Endothelial cell of umbilical vein (primary cell): ENCODE results near the gene FUT6. TPM values are rescaled to one million over a fixed set of nuclear protein-coding genes. Genes with fewer than 3 reads are reported as not detected.

Experiments used
- BruUV-seq: library from RNA; stranded (reverse); fragments of 400-500 nt; replicated peaks from 2 replicates; lab custom pipeline; 2021; lab: Mats Ljungman, UMichigan
- CTCF ChIA-PET: fragments of 300-600, 350-600 bp; sonication (Branson Sonifier 250); formaldehyde crosslinking; loops from one replicate; lab custom pipeline; 2021; ENCODE audit warnings: antibody characterized with exemption, inconsistent platforms; lab: Charles Lee
- POLR2A ChIA-PET: fragments of 300-600, 350-600 bp; sonication (Branson Sonifier 250); formaldehyde crosslinking; loops from one replicate; lab custom pipeline; 2021; ENCODE audit warnings: antibody characterized with exemption, inconsistent platforms; lab: Charles Lee
- DNase-seq: peaks from one replicate; pipeline ENCODE4 v3.0.0-alpha.2; 2011; ENCODE audit warnings: low read depth, low spot score
- FAIRE-seq: peaks from 2 replicates; lab custom pipeline; 2011; peaks lifted over from hg19 to GRCh38; lab: Jason Lieb, UNC
- H2AFZ ChIP-seq: 2 replicates; pipeline ENCODE4 v1.6.0; 2012; ENCODE audit warnings: low read depth, low read length, control low read depth, inconsistent platforms
- H3K27ac ChIP-seq: 2 replicates; pipeline ENCODE4 v1.5.1; 2011; ENCODE audit warnings: low read depth, mild to moderate bottlenecking, control low read depth, low read length, moderate library complexity; ENCODE audit not compliant: insufficient read depth
- H3K27me3 ChIP-seq, 2 experiments: 2 replicates each; pipeline versions ENCODE4 v1.6.0 to v1.6.1; 2011; ENCODE audit warnings: low read length in 2 of 2, mixed read lengths in 1 of 2; ENCODE audit not compliant: control insufficient read depth in 2 of 2, insufficient read depth in 2 of 2
- H3K36me3 ChIP-seq, 2 experiments: 2 replicates in 1 of 2; 3 replicates in 1 of 2; pipeline ENCODE4 v1.5.1; 2011; ENCODE audit warnings: low read length in 2 of 2, mild to moderate bottlenecking in 1 of 2, moderate library complexity in 1 of 2; ENCODE audit not compliant: control insufficient read depth in 2 of 2, insufficient read depth in 2 of 2; ENCODE audit errors: extremely low read depth in 1 of 2
- H3K4me1 ChIP-seq: 3 replicates; pipeline ENCODE4 v1.5.1; 2011; ENCODE audit warnings: mild to moderate bottlenecking, low read length; ENCODE audit not compliant: control insufficient read depth, insufficient read depth; ENCODE audit errors: extremely low read depth
- H3K4me2 ChIP-seq: 2 replicates; pipeline ENCODE4 v1.6.1; 2011; ENCODE audit warnings: low read length, control low read depth, mixed read lengths; ENCODE audit not compliant: insufficient read depth
- H3K4me3 ChIP-seq, 3 experiments: fragments of 200-600 bp in 1 of 3; sonication (generic), shearing (Covaris generic) in 1 of 3; replicated peaks in 1 of 3; 2 replicates each; pipeline ENCODE4 v1.5.1; 2011 to 2016; ENCODE audit warnings: control low read depth in 3 of 3, low read length in 3 of 3, mild to moderate bottlenecking in 2 of 3, inconsistent platforms in 1 of 3, low read depth in 1 of 3, moderate library complexity in 1 of 3; ENCODE audit not compliant: insufficient read depth in 1 of 3
- H3K79me2 ChIP-seq: 2 replicates; pipeline ENCODE4 v1.6.0; 2012; ENCODE audit warnings: low read length, inconsistent platforms; ENCODE audit not compliant: control insufficient read depth, insufficient read depth
- H3K9ac ChIP-seq: replicated peaks from 2 replicates; pipeline ENCODE3; 2011; ENCODE audit warnings: low read length, control low read depth; ENCODE audit not compliant: insufficient read depth; ENCODE audit errors: extremely low read depth
- H3K9me1 ChIP-seq: replicated peaks from 3 replicates; pipeline ENCODE4 v1.6.0; 2011; ENCODE audit warnings: mild to moderate bottlenecking, low read length; ENCODE audit not compliant: control insufficient read depth, insufficient read depth; ENCODE audit errors: extremely low read depth
- H3K9me3 ChIP-seq: replicated peaks from 2 replicates; pipeline ENCODE4 v1.5.1; 2012; ENCODE audit warnings: low read length, inconsistent platforms; ENCODE audit not compliant: control insufficient read depth, insufficient read depth
- H4K20me1 ChIP-seq: replicated peaks from 2 replicates; pipeline ENCODE3; 2011; ENCODE audit warnings: mild to moderate bottlenecking, low read length; ENCODE audit not compliant: control insufficient read depth, insufficient read depth; ENCODE audit errors: extremely low read depth
- CTCF ChIP-seq, 2 donors: IDR thresholded peaks; 1 replicate in 1 of 2; 2 replicates in 1 of 2; pipeline ENCODE4 v1.5.1; 2011; ENCODE audit warnings: low read length in 2 of 2, mild to moderate bottlenecking in 2 of 2, moderate library complexity in 2 of 2, control low read depth in 1 of 2, inconsistent platforms in 1 of 2, low read depth in 1 of 2; ENCODE audit not compliant: insufficient read depth in 1 of 2; ENCODE audit errors: extremely low read depth in 1 of 2
- EZH2 ChIP-seq: IDR thresholded peaks from 2 replicates; pipeline ENCODE4 v1.6.1; 2012; ENCODE audit warnings: borderline replicate concordance, low read depth, mild to moderate bottlenecking, moderate library complexity, low read length, inconsistent platforms; ENCODE audit not compliant: severe bottlenecking
- FOS ChIP-seq: IDR thresholded peaks from 2 replicates; pipeline ENCODE4 v1.6.1; 2011; ENCODE audit warnings: mild to moderate bottlenecking, low read length, moderate library complexity, borderline replicate concordance; ENCODE audit not compliant: insufficient read depth
- GATA2 ChIP-seq: IDR thresholded peaks from 2 replicates; pipeline ENCODE4 v1.7.0; 2011; ENCODE audit warnings: low read depth, mild to moderate bottlenecking, moderate library complexity, mixed read lengths, low read length; ENCODE audit not compliant: insufficient read length, insufficient read depth
- JUN ChIP-seq: IDR thresholded peaks from 2 replicates; pipeline ENCODE4 v1.6.1; 2011; ENCODE audit warnings: borderline replicate concordance, low read depth; ENCODE audit not compliant: insufficient read length, insufficient read depth
- MAX ChIP-seq: IDR thresholded peaks from 2 replicates; pipeline ENCODE4 v1.6.1; 2011; ENCODE audit not compliant: insufficient read depth, insufficient read length
- MYC ChIP-seq: IDR thresholded peaks from one replicate; pipeline ENCODE4 v1.6.1; 2011; ENCODE audit warnings: mild to moderate bottlenecking, low read depth, low read length
- POLR2A ChIP-seq: IDR thresholded peaks from 2 replicates; pipeline ENCODE4 v1.6.1; 2012; ENCODE audit warnings: low read depth, mild to moderate bottlenecking, control low read depth, low read length
- POLR2AphosphoS5 ChIP-seq: IDR thresholded peaks from 2 replicates; pipeline ENCODE4 v1.6.1; 2012; ENCODE audit warnings: low read depth, mild to moderate bottlenecking, control low read depth, low read length, moderate library complexity; ENCODE audit not compliant: insufficient read depth
- dilution Hi-C: fragments of 300-500 bp; cut with MboI; formaldehyde crosslinking; loops from one replicate; pipeline ENCODE4 v1.15.0; 2019; ENCODE audit warnings: low sequenced_read_pairs; ENCODE audit not compliant: extremely low pct_ligation_motif_present
- intact Hi-C: fragments of 100-400 bp; cut with micrococcal nuclease; formaldehyde crosslinking; loops from one replicate; pipeline ENCODE4 v1.10.0; 2022
- polyA plus RNA-seq, 4 experiments: library from polyadenylated mRNA; depleted of rRNA in 3 of 4; stranded (reverse) in 3 of 4; unstranded in 1 of 4; fragments of >200 nt; gene quantifications; 2 replicates each; pipeline versions ENCODE4 v1.2.1 to v1.2.3, GENCODE V29; 2011 to 2012; ENCODE audit warnings: missing spikeins in 1 of 4
- total RNA-seq: library from RNA; stranded (reverse); gene quantifications from 2 replicates; pipeline ENCODE4 v1.2.3, GENCODE V29; 2021

Gene FUT6
- total and polyA plus RNA-seq, 2 donors (not counting 3 experiments of a cell fraction or from before 2014, with no cell fraction given): not detected

- H3K9me3 ChIP-seq: no peaks in the 10 kb centered on the region
- intact Hi-C loops (loop anchor here (10.0 kb wide), 1 partner anchor 183 kb away; no protein-coding TSS in a partner anchor), dilution Hi-C loops (no loop called here)
- H3K27me3 ChIP-seq: peaks cover 2 to 7% of the 10 kb centered on the region in 2 experiments
- no TSS peak for BruUV-seq
- peak overlapping the region; percentile 38 for H2AFZ ChIP-seq
- TF ChIP-seq MAX (no peak), EZH2 (no peak), GATA2 (no peak), FOS (no peak), CTCF (IDR thresholded peaks at IDR 0.05; ENCODE audit: extremely low read depth in 1 of 2, insufficient read depth in 1 of 2, low read depth in 1 of 2, low read length in 2 of 2) (no peak), JUN (no peak), POLR2AphosphoS5 (no peak), POLR2A (no peak), MYC (no peak)
- ChIA-PET CTCF (interaction anchor here (1.1 to 1.4 kb wide), 2 partner anchors 89 to 220 kb away, joined by 3 to 5 read pairs; no protein-coding TSS in a partner anchor), POLR2A (no interaction called here)
- H3K9me1 ChIP-seq: peaks cover 2% of the 10 kb centered on the region
- no peak overlapping the region for H3K4me2 ChIP-seq
- no peak overlapping the region for H3K9ac ChIP-seq
- no peak overlapping the region for H3K27ac ChIP-seq
- no peak overlapping the region for H3K4me3 ChIP-seq
- no peak for FAIRE-seq
- DNase-seq: no peak
- no peaks in the 10 kb centered on the region for H3K36me3 ChIP-seq
- H3K4me1 ChIP-seq: peaks cover 5% of the 10 kb centered on the region
- H3K79me2 ChIP-seq: no peaks in the 10 kb centered on the region
- H4K20me1 ChIP-seq: no peaks in the 10 kb centered on the region
Measured at GRCh38 chr19:5801796-5802619, 37.5 kb downstream of the FUT6 start.
